ENCODE results near the gene KRT72. TPM values are rescaled to one million over a fixed set of nuclear protein-coding genes. Genes with fewer than 3 reads are reported as not detected.

KRT72 gene
- total RNA-seq, 1 experiment from 2014 or later = not detected

- no peaks in the 10 kb centered on the region for H3K4me1 ChIP-seq (ENCODE audit: insufficient read depth, low read length)
- no peak overlapping the region for H3K23ac ChIP-seq (ENCODE audit: insufficient read length, low read depth, low read length)
- no peak overlapping the region for H3K4me3 Mint-ChIP-seq
- no peaks in the 10 kb centered on the region for H3K79me1 ChIP-seq (ENCODE audit: insufficient read depth, low read depth, low read length, poor library complexity, severe bottlenecking)
- TF ChIP-seq, protein P1, sequence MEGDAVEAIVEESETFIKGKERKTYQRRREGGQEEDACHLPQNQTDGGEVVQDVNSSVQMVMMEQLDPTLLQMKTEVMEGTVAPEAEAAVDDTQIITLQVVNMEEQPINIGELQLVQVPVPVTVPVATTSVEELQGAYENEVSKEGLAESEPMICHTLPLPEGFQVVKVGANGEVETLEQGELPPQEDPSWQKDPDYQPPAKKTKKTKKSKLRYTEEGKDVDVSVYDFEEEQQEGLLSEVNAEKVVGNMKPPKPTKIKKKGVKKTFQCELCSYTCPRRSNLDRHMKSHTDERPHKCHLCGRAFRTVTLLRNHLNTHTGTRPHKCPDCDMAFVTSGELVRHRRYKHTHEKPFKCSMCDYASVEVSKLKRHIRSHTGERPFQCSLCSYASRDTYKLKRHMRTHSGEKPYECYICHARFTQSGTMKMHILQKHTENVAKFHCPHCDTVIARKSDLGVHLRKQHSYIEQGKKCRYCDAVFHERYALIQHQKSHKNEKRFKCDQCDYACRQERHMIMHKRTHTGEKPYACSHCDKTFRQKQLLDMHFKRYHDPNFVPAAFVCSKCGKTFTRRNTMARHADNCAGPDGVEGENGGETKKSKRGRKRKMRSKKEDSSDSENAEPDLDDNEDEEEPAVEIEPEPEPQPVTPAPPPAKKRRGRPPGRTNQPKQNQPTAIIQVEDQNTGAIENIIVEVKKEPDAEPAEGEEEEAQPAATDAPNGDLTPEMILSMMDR (conservative IDR thresholded peaks at IDR 0.05) = no peak
- H2BK120ac ChIP-seq (ENCODE audit: low read depth, low read length, poor library complexity, severe bottlenecking) = no peak overlapping the region
- no peak overlapping the region for H2AFZ ChIP-seq (ENCODE audit: low read length)
- no peaks in the 10 kb centered on the region for H3K9me3 Mint-ChIP-seq
- no peak overlapping the region for H2BK15ac ChIP-seq (ENCODE audit: low read depth, low read length)
- no peak overlapping the region for H4K5ac ChIP-seq (ENCODE audit: insufficient read length, low read depth, low read length)
- peak; percentile 9 for DNase-seq
- peaks cover 15% of the 10 kb centered on the region for H3K27me3 Mint-ChIP-seq (ENCODE audit: low read depth)
- no peak overlapping the region for H3K14ac ChIP-seq (ENCODE audit: insufficient read depth, low read length)
- H2AK5ac ChIP-seq (ENCODE audit: insufficient read length, low read length) = no peak overlapping the region
- no peaks in the 10 kb centered on the region for H3K79me2 ChIP-seq (ENCODE audit: insufficient read depth, low read length)
- no peaks in the 10 kb centered on the region for H3K9me3 ChIP-seq (ENCODE audit: control insufficient read depth, low read depth, low read length)
- no CpG with 5 or more reads among the region's 4 CpGs for WGBS (ENCODE audit: extremely low coverage, insufficient read length, low lambda C conversion rate)
- no peak overlapping the region for H2BK20ac ChIP-seq (ENCODE audit: low read depth, low read length, poor library complexity, severe bottlenecking)
- H3T11ph ChIP-seq (ENCODE audit: low read length) = no peak overlapping the region
- no peak overlapping the region for H2BK5ac ChIP-seq (ENCODE audit: insufficient read length, low read length)
- H3K4me2 ChIP-seq (ENCODE audit: insufficient read depth, insufficient read length, low read length) = no peak overlapping the region
- no peak overlapping the region for H3K27ac Mint-ChIP-seq
- no peaks in the 10 kb centered on the region for H3K36me3 Mint-ChIP-seq (ENCODE audit: insufficient read depth in 1 of 3, low read depth in 3 of 3)
- no peak overlapping the region for H3K18ac ChIP-seq (ENCODE audit: insufficient read length, low read depth, low read length)
- H3K4me1 Mint-ChIP-seq = peaks cover 4 to 5% of the 10 kb centered on the region in 2 experiments
- no peak overlapping the region for H3K27ac ChIP-seq (ENCODE audit: insufficient read length, low read depth, low read length)
- no peaks in the 10 kb centered on the region for H3K27me3 ChIP-seq (ENCODE audit: insufficient read depth, low read length)
- no peak overlapping the region for H3K4ac ChIP-seq (ENCODE audit: low read depth, low read length)
- H4K20me1 ChIP-seq (ENCODE audit: control insufficient read depth, insufficient read depth, insufficient read length) = no peaks in the 10 kb centered on the region
- no peak overlapping the region for H4K8ac ChIP-seq (replicated peaks; ENCODE audit: insufficient read length, low read depth, low read length)
- H3K56ac ChIP-seq (ENCODE audit: insufficient read length, low read depth, low read length) = no peak overlapping the region
- H3K23me2 ChIP-seq (ENCODE audit: insufficient read length, low read depth, low read length, poor library complexity, severe bottlenecking) = no peaks in the 10 kb centered on the region
- no peak overlapping the region for H4K91ac ChIP-seq (ENCODE audit: insufficient read length, low read depth, low read length)
- H2BK12ac ChIP-seq (ENCODE audit: insufficient read length, low read depth, low read length) = no peak overlapping the region
- no peak overlapping the region for H3K9ac ChIP-seq (ENCODE audit: extremely low read depth, insufficient read length, low read length)
Measured at GRCh38 chr12:52630599-52631200, 29.4 kb upstream of the KRT72 start.

Data from H9 (cell line).